Endothelial cell of umbilical vein (primary cell): ENCODE results near the gene C16orf89. TPM values are rescaled to one million over a fixed set of nuclear protein-coding genes. Genes with fewer than 3 reads are reported as not detected.

Experiments used
- BruUV-seq: library from RNA; stranded (reverse); fragments of 400-500 nt; replicated peaks from 2 replicates; lab custom pipeline; 2021; lab: Mats Ljungman, UMichigan
- CTCF ChIA-PET: fragments of 300-600, 350-600 bp; sonication (Branson Sonifier 250); formaldehyde crosslinking; loops from one replicate; lab custom pipeline; 2021; ENCODE audit warnings: antibody characterized with exemption, inconsistent platforms; lab: Charles Lee
- POLR2A ChIA-PET: fragments of 300-600, 350-600 bp; sonication (Branson Sonifier 250); formaldehyde crosslinking; loops from one replicate; lab custom pipeline; 2021; ENCODE audit warnings: antibody characterized with exemption, inconsistent platforms; lab: Charles Lee
- DNase-seq: peaks from one replicate; pipeline ENCODE4 v3.0.0-alpha.2; 2011; ENCODE audit warnings: low read depth, low spot score
- FAIRE-seq: peaks from 2 replicates; lab custom pipeline; 2011; peaks lifted over from hg19 to GRCh38; lab: Jason Lieb, UNC
- H2AFZ ChIP-seq: 2 replicates; pipeline ENCODE4 v1.6.0; 2012; ENCODE audit warnings: low read depth, low read length, control low read depth, inconsistent platforms
- H3K27ac ChIP-seq: 2 replicates; pipeline ENCODE4 v1.5.1; 2011; ENCODE audit warnings: low read depth, mild to moderate bottlenecking, control low read depth, low read length, moderate library complexity; ENCODE audit not compliant: insufficient read depth
- H3K27me3 ChIP-seq, 2 experiments: 2 replicates each; pipeline versions ENCODE4 v1.6.0 to v1.6.1; 2011; ENCODE audit warnings: low read length in 2 of 2, mixed read lengths in 1 of 2; ENCODE audit not compliant: control insufficient read depth in 2 of 2, insufficient read depth in 2 of 2
- H3K36me3 ChIP-seq, 2 experiments: 2 replicates in 1 of 2; 3 replicates in 1 of 2; pipeline ENCODE4 v1.5.1; 2011; ENCODE audit warnings: low read length in 2 of 2, mild to moderate bottlenecking in 1 of 2, moderate library complexity in 1 of 2; ENCODE audit not compliant: control insufficient read depth in 2 of 2, insufficient read depth in 2 of 2; ENCODE audit errors: extremely low read depth in 1 of 2
- H3K4me1 ChIP-seq: 3 replicates; pipeline ENCODE4 v1.5.1; 2011; ENCODE audit warnings: mild to moderate bottlenecking, low read length; ENCODE audit not compliant: control insufficient read depth, insufficient read depth; ENCODE audit errors: extremely low read depth
- H3K4me2 ChIP-seq: 2 replicates; pipeline ENCODE4 v1.6.1; 2011; ENCODE audit warnings: low read length, control low read depth, mixed read lengths; ENCODE audit not compliant: insufficient read depth
- H3K4me3 ChIP-seq, 3 experiments: fragments of 200-600 bp in 1 of 3; sonication (generic), shearing (Covaris generic) in 1 of 3; replicated peaks in 1 of 3; 2 replicates each; pipeline ENCODE4 v1.5.1; 2011 to 2016; ENCODE audit warnings: control low read depth in 3 of 3, low read length in 3 of 3, mild to moderate bottlenecking in 2 of 3, inconsistent platforms in 1 of 3, low read depth in 1 of 3, moderate library complexity in 1 of 3; ENCODE audit not compliant: insufficient read depth in 1 of 3
- H3K79me2 ChIP-seq: 2 replicates; pipeline ENCODE4 v1.6.0; 2012; ENCODE audit warnings: low read length, inconsistent platforms; ENCODE audit not compliant: control insufficient read depth, insufficient read depth
- H3K9ac ChIP-seq: replicated peaks from 2 replicates; pipeline ENCODE3; 2011; ENCODE audit warnings: low read length, control low read depth; ENCODE audit not compliant: insufficient read depth; ENCODE audit errors: extremely low read depth
- H3K9me1 ChIP-seq: replicated peaks from 3 replicates; pipeline ENCODE4 v1.6.0; 2011; ENCODE audit warnings: mild to moderate bottlenecking, low read length; ENCODE audit not compliant: control insufficient read depth, insufficient read depth; ENCODE audit errors: extremely low read depth
- H3K9me3 ChIP-seq: replicated peaks from 2 replicates; pipeline ENCODE4 v1.5.1; 2012; ENCODE audit warnings: low read length, inconsistent platforms; ENCODE audit not compliant: control insufficient read depth, insufficient read depth
- H4K20me1 ChIP-seq: replicated peaks from 2 replicates; pipeline ENCODE3; 2011; ENCODE audit warnings: mild to moderate bottlenecking, low read length; ENCODE audit not compliant: control insufficient read depth, insufficient read depth; ENCODE audit errors: extremely low read depth
- FOS ChIP-seq: IDR thresholded peaks from 2 replicates; pipeline ENCODE4 v1.6.1; 2011; ENCODE audit warnings: mild to moderate bottlenecking, low read length, moderate library complexity, borderline replicate concordance; ENCODE audit not compliant: insufficient read depth
- POLR2A ChIP-seq: IDR thresholded peaks from 2 replicates; pipeline ENCODE4 v1.6.1; 2012; ENCODE audit warnings: low read depth, mild to moderate bottlenecking, control low read depth, low read length
- dilution Hi-C: fragments of 300-500 bp; cut with MboI; formaldehyde crosslinking; loops from one replicate; pipeline ENCODE4 v1.15.0; 2019; ENCODE audit warnings: low sequenced_read_pairs; ENCODE audit not compliant: extremely low pct_ligation_motif_present
- intact Hi-C: fragments of 100-400 bp; cut with micrococcal nuclease; formaldehyde crosslinking; loops from one replicate; pipeline ENCODE4 v1.10.0; 2022
- polyA plus RNA-seq, 4 experiments: library from polyadenylated mRNA; depleted of rRNA in 3 of 4; stranded (reverse) in 3 of 4; unstranded in 1 of 4; fragments of >200 nt; gene quantifications; 2 replicates each; pipeline versions ENCODE4 v1.2.1 to v1.2.3, GENCODE V29; 2011 to 2012; ENCODE audit warnings: missing spikeins in 1 of 4
- total RNA-seq: library from RNA; stranded (reverse); gene quantifications from 2 replicates; pipeline ENCODE4 v1.2.3, GENCODE V29; 2021
- TF ChIP-seq, protein P1 (sequence below), 2 donors: IDR thresholded peaks; 1 replicate in 1 of 2; 2 replicates in 1 of 2; pipeline ENCODE4 v1.5.1; 2011; ENCODE audit warnings: low read length in 2 of 2, mild to moderate bottlenecking in 2 of 2, moderate library complexity in 2 of 2, control low read depth in 1 of 2, inconsistent platforms in 1 of 2, low read depth in 1 of 2; ENCODE audit not compliant: insufficient read depth in 1 of 2; ENCODE audit errors: extremely low read depth in 1 of 2
- TF ChIP-seq, protein P2 (sequence below): IDR thresholded peaks from 2 replicates; pipeline ENCODE4 v1.6.1; 2011; ENCODE audit not compliant: insufficient read depth, insufficient read length

The C16orf89 gene
- total and polyA plus RNA-seq, 2 donors (not counting 3 experiments of a cell fraction or from before 2014, with no cell fraction given) = not detected

DNA sequence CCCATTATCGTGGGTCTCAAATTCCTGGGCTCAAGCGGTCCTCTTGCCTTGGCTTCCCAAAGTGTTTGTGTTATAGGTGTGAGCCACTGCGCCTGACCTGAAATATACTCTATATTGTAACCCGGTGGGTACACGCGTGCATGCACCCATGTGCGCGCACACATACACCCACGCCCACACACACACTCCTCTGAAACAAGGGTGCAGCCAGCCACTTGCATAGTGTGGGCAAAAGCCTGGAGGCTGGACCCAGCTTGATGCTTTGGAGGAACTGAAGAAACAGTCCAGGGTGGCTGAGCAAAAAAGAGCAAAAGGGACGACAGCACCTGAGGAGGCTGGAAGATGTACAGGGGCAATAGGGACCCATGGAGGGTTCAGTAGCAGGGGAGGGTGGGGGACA lies 61.9 kb downstream of the C16orf89 start:
- Histone ChIP-seq H3K4me3 (no peak overlapping the region), H3K9me1 (no peaks in the 10 kb centered on the region), H3K4me1 (no peaks in the 10 kb centered on the region), H3K9me3 (no peaks in the 10 kb centered on the region), H3K27ac (no peak overlapping the region), H3K9ac (no peak overlapping the region), H4K20me1 (no peaks in the 10 kb centered on the region), H2AFZ (no peak overlapping the region), H3K79me2 (no peaks in the 10 kb centered on the region), H3K36me3 (no peaks in the 10 kb centered on the region), H3K4me2 (no peak overlapping the region), H3K27me3 (no peaks in the 10 kb centered on the region)
- FAIRE-seq (no peak), DNase-seq (no peak)
- no TSS peak for BruUV-seq
- POLR2A ChIA-PET = no interaction called here
- TF ChIP-seq FOS = no peak
- dilution Hi-C loops = no loop called here
- CTCF ChIA-PET = no interaction called here
- intact Hi-C loops = no loop called here

DNA sequence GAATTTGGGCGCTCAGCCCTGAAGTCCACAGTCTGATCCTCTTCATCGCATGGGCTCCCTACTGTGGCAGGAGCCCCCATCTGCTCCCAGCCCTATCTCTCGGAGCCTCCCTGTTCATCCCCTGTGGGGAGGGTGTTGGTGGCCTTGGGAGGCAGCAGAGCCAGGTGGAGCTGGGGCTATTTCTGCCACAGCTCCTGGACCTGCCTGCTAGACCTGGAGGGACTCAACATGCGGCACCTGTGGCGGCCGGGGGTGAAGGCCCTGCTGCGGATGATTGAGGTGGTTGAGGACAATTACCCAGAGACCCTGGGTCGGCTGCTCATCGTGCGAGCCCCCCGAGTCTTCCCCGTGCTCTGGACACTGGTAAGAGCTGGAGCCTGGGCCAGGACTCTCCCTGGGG lies 62.5 kb downstream of the C16orf89 start:
- H3K4me1 ChIP-seq = no peaks in the 10 kb centered on the region
- no peaks in the 10 kb centered on the region for H3K27me3 ChIP-seq
- H3K9me1 ChIP-seq = no peaks in the 10 kb centered on the region
- H3K36me3 ChIP-seq = no peaks in the 10 kb centered on the region
- POLR2A ChIA-PET = no interaction called here
- DNase-seq (no peak), FAIRE-seq (no peak)
- intact Hi-C loops = no loop called here
- H3K4me2 ChIP-seq = no peak overlapping the region
- no peak overlapping the region for H3K9ac ChIP-seq
- no peak overlapping the region for H3K27ac ChIP-seq
- TF ChIP-seq, protein P1, sequence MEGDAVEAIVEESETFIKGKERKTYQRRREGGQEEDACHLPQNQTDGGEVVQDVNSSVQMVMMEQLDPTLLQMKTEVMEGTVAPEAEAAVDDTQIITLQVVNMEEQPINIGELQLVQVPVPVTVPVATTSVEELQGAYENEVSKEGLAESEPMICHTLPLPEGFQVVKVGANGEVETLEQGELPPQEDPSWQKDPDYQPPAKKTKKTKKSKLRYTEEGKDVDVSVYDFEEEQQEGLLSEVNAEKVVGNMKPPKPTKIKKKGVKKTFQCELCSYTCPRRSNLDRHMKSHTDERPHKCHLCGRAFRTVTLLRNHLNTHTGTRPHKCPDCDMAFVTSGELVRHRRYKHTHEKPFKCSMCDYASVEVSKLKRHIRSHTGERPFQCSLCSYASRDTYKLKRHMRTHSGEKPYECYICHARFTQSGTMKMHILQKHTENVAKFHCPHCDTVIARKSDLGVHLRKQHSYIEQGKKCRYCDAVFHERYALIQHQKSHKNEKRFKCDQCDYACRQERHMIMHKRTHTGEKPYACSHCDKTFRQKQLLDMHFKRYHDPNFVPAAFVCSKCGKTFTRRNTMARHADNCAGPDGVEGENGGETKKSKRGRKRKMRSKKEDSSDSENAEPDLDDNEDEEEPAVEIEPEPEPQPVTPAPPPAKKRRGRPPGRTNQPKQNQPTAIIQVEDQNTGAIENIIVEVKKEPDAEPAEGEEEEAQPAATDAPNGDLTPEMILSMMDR (IDR thresholded peaks at IDR 0.05; ENCODE audit: extremely low read depth in 1 of 2, insufficient read depth in 1 of 2, low read depth in 1 of 2, low read length in 2 of 2) = no peak
- TF ChIP-seq, protein P2, sequence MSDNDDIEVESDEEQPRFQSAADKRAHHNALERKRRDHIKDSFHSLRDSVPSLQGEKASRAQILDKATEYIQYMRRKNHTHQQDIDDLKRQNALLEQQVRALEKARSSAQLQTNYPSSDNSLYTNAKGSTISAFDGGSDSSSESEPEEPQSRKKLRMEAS = no peak
- TF ChIP-seq POLR2A (no peak), FOS (no peak)
- BruUV-seq = no TSS peak
- H4K20me1 ChIP-seq = no peaks in the 10 kb centered on the region
- CTCF ChIA-PET = no interaction called here
- dilution Hi-C loops = no loop called here
- no peaks in the 10 kb centered on the region for H3K79me2 ChIP-seq
- H2AFZ ChIP-seq = no peak overlapping the region
- H3K4me3 ChIP-seq = no peak overlapping the region
- no peaks in the 10 kb centered on the region for H3K9me3 ChIP-seq
